Mucosa of gallbladder (tissue), 1 donor: ENCODE results near the gene POU2F1. TPM values are rescaled to one million over a fixed set of nuclear protein-coding genes. Genes with fewer than 3 reads are reported as not detected.
A peak's percentile ranks its signal among the peaks of the same experiment; 100 is the strongest.

Source experiments
- DNase-seq: peaks from one replicate; pipeline ENCODE4 v3.0.0-alpha.2; 2020; ENCODE audit warnings: low spot score
- total RNA-seq: library from RNA; stranded (reverse); gene quantifications from one replicate; pipeline ENCODE4 v1.2.1, GENCODE V29; 2021
- donor health status: DM: no; HTN: no; CAD: no.

The POU2F1 gene
- total RNA-seq, 1 donor from 2014 or later = 12.5 TPM

DNA sequence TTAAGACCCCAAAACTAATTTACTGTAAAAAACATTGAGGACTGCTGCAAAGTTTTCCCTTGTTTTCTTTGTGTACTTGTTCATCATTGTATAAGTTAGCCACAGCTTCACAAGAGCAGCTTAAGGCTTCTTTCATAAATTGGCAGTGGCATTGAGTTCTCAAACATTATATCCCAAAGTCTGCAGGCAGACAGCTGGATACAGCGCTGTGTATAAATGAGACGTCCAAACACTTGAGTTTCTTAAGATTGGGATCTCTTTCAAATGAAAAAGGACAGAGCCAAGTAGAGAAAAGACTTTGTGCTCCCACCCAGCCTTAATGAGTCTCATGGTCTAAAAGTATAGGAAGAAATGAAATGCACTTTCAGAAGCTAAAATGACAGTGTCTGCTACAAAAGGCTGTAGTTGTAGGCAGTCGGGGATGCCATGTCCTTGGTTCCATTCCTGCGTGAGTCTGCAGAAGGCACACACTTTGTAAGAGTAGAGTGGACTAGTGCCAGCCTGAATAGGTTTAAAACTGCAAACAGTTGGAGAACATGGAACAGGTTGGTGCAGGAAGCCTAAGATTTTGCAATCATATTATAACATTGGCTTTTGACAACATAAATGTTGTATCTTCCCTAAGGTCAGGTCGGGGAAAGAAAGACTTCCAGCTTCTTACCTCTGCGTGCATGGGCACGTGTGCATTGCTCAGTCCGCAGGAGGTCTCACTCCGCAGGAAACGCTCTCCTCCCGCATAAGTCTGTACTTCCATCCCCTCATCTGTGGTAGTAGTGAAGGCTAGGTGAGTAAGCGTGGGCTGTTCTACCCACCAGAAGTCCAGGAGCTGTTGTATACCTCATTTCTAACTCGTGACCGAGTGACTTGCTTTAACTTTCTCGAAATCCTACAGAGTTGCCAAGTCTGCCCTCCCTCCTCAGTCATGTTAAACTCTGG lies 203.3 kb downstream of the POU2F1 start:
- DNase-seq = no peak

GRCh38 chr1:167425482-167425881 lies 204.8 kb downstream of the POU2F1 start:
- no peak for DNase-seq

DNA sequence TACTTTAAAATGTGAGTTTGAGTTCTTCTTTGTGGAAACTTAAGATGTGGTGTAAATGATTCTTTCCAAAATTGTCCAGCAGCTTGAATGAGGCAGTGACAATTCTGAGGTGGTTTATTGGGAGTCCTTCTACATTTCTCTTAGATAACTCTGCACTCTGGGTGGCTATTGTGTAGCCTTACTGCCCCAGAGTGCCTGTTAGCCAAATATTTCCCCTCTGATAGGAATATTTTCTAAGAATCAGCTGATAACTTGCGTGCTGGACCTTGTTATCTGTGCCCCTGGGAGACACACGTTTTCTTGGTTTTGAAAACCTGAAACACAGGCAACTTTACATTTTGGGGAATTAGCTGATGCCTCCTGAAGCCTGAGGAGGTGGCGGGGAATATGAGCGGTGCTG lies 206.0 kb downstream of the POU2F1 start:
- no peak for DNase-seq

DNA sequence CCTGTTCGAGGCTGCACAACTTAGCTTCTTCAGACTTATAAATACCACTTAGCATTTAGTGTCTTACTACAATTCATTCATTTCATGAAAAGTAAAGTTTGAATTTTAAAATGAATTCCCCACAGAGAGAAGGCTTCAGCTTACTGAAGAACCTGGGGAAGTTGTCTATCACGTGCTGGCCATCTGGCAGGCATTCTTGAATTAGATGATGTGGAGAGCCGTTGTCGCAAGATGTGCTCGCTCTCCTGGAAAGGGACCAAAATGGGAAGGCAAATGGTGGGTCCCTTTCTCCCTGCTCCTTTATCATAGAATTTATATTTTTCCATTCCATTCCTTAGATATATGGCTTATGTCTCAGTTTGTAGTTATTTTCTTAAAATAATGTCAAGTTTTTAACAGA lies 207.2 kb downstream of the POU2F1 start:
- DNase-seq = no peak

DNA sequence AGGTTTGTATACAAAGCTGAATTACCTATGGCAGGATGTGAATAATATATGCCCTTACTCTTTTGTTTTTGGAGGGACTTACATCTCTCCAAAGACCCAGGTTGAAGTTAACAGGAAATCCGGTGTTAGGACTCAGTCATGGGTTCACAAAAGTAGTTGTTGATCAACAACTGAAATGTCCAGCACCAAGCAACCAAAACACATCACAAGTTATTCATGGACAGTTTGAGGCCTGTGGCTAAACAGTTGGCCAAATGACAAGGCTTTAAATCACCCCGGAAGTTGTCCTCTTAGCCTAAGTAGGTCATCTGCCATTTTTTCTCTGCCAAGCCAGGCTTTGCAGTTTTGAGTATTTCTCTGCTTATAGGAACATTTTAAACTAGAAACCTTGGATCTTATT lies 207.7 kb downstream of the POU2F1 start:
- DNase-seq = no peak

DNA sequence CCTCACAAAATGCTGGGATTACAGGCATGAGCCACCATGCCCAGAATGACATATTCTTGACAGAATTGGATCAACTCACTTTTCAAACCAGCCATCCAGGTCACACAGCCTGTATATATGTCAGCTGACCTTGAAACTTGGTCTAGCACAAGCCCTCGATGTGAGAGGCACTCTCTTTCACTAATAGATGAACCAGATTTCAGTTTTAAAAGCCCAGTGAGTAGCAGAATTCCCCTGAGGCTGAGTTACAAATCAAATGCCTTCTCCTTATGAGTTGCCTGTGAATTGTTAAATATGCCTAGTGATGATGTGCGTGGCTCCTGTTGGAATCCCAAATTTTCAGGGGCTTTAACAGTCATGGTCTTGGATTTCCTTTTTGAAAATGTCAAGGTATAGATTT lies 208.9 kb downstream of the POU2F1 start:
- no peak for DNase-seq

DNA sequence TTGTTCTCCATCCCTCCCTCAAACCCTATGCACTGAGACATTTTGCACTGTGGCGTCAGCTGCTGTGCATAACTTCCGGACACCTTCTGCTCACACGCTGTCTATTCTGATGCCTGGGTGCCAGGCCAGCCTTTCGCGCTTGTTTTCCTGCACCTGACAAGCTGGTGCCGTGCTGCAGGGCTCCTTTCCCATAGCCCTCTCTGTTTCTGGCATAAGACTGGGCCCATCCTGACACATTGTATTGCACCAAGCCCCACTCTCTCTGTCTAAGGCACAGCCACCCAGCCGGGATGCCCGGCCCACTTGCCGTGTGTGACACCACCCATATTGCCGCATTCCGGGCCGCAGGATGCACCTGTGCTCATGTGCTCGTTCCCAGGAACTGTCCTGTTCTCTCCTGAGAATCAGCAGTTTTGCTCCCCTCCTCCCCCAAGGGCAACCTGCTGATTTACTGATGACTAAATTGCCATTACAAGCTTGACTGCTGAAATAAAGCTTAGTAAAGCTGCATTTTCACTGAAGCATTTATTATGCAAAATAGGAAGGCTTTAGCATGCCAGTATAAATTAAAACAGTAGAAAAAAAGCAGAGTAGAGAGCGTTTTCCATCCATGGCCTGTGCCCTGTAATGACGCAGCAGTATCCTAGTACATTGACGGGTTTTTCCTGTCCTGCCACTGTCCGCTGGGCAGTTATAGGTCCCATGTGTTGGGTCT lies 209.6 kb downstream of the POU2F1 start:
- DNase-seq = no peak

DNA sequence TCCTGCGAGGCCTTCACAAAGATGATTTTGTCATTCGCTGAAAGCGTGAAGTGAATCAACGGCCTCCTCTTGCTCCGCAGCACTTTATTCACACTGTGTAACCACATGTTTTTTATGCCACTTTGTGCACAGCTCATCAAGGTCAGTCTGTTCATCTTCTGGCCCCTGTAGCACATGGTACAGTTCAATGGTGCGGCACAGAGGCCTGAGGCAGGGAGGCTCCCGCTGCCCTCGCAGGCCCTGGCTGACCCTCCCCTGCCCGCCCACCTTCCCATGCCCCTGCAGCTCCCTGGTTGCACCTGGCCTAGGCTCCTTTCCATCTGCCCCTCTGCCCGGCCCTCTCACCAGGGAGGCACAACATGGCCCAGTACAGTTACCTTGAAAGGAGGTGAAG lies 210.2 kb downstream of the POU2F1 start:
- DNase-seq = no peak

GRCh38 chr1:167431261-167431908 lies 210.7 kb downstream of the POU2F1 start:
- no peak for DNase-seq

DNA sequence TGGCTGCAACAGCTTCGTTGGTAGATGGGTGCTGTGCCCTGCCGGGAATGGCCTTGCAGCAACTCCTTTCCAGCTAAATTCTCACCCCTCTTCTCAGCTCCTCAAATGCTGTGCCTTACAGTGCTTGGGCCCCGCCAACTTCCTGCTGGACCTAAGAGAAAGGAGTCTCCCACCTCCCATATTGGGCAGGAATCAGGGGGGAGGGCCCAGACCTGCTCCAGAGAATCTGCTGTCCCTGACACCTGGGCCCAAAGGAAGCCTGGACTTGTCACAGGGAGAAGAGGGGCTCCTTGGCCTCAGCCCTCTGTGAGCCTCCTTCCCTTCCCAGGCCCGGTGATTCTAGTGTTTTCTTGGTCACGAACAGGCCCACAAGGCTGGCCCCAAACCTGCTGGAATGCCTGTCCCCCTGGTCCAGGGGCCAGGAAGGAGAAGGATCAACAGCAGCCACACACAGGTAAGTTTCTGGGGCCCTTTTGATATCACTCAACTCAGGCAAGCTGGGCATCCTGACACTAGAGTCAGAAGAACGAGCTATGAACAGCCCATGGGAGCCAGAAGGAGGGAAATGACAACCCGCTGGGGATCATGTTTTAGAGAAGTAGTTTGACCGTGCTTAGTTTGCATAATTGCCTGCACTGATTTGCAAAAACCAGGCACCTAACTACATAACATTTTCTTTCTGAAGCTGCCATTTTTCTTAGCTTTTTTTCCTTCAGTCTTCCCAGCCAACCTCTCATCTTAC lies 211.4 kb downstream of the POU2F1 start:
- DNase-seq = no peak

- DNase-seq = no peak
Measured at GRCh38 chr1:167432780-167433179, 212.1 kb downstream of the POU2F1 start.

GRCh38 chr1:167433884-167434283 lies 213.2 kb downstream of the POU2F1 start:
- DNase-seq = no peak

- DNase-seq = no peak
Measured at GRCh38 chr1:167434306-167434705, 213.6 kb downstream of the POU2F1 start.

GRCh38 chr1:167435484-167435883 lies 214.8 kb downstream of the POU2F1 start:
- DNase-seq = no peak

DNA sequence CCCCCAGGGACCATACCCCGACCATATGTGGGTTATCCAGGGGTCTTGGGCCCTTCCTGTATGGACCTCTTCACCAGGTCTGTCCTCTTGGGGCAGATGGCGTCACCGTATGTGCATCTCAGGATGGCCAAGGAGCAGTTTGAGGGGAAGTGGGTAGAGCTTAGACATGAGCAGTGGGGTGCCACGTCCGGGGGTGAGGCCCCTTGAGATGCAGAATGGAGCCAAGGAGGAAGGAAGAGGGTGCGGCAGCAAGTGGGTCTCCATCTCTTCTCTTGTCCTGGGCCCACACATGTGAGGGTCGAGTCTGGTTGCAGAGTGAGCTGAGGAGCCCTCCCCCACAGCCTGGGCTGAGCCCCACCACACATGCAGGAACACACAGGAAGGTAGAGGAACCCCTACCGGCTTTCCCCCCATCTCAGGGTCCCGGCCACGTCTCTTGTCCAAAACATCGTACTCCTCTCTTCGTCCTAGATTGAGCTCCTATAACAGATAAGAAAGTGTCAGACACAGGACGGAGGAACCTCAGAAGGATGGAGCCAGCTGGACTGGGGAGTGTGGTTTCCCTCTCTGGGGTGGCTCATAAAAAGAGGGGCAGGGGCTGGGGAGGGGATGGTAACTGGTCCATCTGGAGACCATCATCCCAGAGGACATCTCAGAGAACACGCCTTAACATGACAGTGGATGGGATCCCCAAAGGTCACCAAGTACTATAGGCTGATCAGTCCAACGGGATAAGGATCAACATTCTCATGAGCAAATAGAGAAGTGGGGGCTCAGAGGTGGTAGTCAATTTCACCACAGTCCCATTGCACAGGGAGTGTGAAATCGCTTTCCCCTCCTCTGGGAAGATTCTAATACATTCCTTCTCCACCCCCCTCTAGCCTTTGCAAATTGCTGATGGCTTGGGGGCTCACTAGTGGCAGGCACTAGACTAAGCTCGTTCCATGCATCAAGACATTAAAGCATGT lies 217.8 kb downstream of the POU2F1 start:
- DNase-seq = peak; percentile 5

DNA sequence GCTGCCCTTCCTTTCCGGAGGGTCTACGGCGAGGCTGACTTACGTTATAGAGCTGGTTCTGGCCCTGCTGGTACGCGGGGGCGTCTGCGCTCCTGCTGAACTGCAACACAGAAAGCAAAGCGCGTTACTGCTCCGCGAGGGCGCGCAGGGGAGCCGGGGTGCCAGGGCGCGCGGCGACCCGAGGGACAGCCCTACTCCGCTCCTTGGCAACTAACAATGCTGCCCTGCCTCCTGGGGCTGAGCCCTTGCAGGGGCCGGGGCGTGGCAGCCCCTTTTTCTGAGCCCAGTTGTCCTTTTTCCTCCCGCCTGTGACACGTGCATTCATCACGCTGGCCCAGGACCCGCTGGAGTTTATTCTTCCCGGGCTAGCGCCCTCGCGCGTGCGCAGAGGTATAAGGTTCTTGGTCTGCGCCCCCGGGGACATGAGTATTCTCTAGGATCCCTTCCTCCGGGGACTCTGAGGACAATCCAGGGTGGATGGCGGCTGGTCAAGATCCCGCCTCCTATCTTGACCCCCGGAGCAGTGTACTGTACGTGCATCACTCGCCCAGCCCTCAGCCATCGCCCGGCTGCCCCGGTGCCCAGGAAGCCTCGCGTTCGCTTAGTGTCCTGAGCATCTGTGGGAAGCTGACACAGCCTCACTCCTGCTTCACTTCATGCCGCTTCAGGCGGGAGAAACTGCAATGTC lies 218.8 kb downstream of the POU2F1 start:
- DNase-seq = peak; percentile 20

DNA sequence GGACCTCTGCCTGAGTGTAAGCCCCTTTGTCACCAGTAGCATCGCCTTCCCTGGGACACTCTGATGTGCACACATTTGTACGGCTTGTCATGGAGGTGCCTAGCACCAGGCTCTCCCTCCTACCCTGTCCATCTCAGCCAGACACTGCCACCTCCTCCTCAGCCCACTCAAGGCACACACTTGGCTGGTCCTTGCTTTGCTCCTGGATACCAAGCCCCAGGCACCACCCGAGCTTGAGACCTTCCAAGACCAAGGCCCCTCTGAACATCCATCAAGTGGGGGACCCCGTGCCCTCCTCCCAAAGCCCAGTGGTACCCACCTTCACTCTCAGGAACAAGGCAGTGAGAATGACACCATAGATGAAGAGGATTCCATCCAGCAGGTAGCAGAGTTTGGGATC lies 219.7 kb downstream of the POU2F1 start:
- DNase-seq = peak; percentile 9

DNA sequence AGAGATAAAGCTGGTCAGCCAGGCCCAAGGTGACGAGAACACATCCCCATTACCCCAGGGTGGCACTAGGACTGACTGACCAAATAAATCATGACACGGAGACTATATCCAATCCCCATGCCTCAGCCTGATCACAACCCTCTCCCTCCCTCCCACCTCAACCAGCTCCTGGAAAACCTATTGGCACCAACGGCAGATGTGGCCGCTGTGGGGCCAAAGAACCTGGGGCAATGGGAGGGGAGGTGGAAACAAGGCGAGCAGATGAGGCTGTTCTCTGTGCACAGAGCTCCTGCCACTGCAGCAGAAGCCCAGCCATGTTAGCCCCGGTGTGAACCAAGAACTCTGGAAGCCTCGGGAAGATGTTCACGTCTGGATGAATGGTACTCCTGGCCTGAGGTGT lies 220.1 kb downstream of the POU2F1 start:
- DNase-seq = no peak

DNA sequence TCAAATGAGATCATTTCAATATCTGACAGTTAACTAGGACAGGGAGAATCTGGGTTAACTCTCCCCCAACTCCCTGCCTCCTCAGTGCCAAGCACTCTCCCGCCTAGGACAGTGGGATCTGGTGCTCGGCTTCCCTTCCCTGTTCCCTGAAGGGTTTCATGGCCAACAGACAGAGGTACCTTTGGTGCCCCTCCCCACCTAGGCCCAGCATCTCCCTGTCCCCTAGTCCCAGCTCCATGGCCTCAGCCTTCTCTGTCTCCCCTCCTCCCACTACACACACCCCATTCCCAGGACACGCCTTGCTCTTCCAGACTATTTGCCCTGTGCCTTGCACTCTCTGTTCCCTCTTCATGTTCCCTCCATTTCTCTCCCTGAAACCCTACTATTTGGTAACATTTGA lies 220.5 kb downstream of the POU2F1 start:
- no peak for DNase-seq
